Type B pancreatic cell (in vitro differentiated cells): ENCODE measurements around the gene KRT71. TPM values are rescaled to one million over a fixed set of nuclear protein-coding genes. Genes with fewer than 3 reads are reported as not detected.

Experiments
- DNase-seq: peaks from one replicate; pipeline ENCODE4 v3.0.0; 2021; ENCODE audit warnings: mixed read lengths; ENCODE audit not compliant: unreplicated experiment; ENCODE audit errors: extremely low spot score
- H3K27ac Mint-ChIP-seq: 2 replicates; pipeline ENCODE4 v1.8.0; 2021; ENCODE audit warnings: mild to moderate bottlenecking, mixed read lengths
- H3K27me3 Mint-ChIP-seq: 2 replicates; pipeline ENCODE4 v1.8.0; 2021; ENCODE audit warnings: mixed read lengths
- H3K36me3 Mint-ChIP-seq: 2 replicates; pipeline ENCODE4 v1.8.0; 2021; ENCODE audit warnings: mixed read lengths
- H3K4me1 Mint-ChIP-seq: one replicate; pipeline ENCODE4 v1.8.0; 2021; ENCODE audit warnings: mixed read lengths; ENCODE audit not compliant: unreplicated experiment
- H3K4me3 Mint-ChIP-seq: 2 replicates; pipeline ENCODE4 v1.8.0; 2021; ENCODE audit warnings: mild to moderate bottlenecking, mixed read lengths
- H3K9me3 Mint-ChIP-seq: 2 replicates; pipeline ENCODE4 v1.8.0; 2021; ENCODE audit warnings: mixed read lengths
- total RNA-seq: library from RNA; stranded (reverse); gene quantifications from 2 replicates; pipeline ENCODE4 v1.2.1, GENCODE V29; 2021; ENCODE audit warnings: low replicate concordance
- TF ChIP-seq, protein P1 (sequence below): fragments of 200-600 bp; sonication (generic); conservative IDR thresholded peaks from 2 replicates; pipeline ENCODE4 v1.5.0; 2021; ENCODE audit warnings: antibody characterized with exemption, mild to moderate bottlenecking

KRT71 gene
- total RNA-seq, 1 donor from 2014 or later = not detected

DNA sequence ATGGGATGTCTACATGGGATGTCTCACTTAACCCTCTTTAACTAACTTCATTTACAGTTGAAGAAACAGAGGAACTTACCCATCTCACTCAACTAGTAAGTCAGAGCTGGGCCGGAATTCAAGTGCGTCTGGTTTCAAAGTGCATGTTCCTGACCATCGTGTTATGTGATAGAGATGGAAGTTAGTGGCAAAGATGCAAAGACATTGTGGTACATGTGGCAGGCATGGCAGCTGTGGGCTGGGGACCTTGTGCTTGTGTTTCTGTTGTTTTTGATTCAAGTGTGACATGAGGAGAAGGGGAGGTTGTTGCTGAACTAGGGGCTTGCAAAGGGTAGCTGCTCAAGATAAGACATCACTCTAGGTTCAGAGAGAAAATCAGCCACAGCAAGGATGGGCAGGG, 23.0 kb upstream of the KRT71 start:
- no peak for DNase-seq
- no peak overlapping the region for H3K4me3 Mint-ChIP-seq
- no peaks in the 10 kb centered on the region for H3K9me3 Mint-ChIP-seq
- peaks cover 12% of the 10 kb centered on the region for H3K4me1 Mint-ChIP-seq
- no peaks in the 10 kb centered on the region for H3K36me3 Mint-ChIP-seq
- peaks cover 18% of the 10 kb centered on the region for H3K27me3 Mint-ChIP-seq
- TF ChIP-seq, protein P1, sequence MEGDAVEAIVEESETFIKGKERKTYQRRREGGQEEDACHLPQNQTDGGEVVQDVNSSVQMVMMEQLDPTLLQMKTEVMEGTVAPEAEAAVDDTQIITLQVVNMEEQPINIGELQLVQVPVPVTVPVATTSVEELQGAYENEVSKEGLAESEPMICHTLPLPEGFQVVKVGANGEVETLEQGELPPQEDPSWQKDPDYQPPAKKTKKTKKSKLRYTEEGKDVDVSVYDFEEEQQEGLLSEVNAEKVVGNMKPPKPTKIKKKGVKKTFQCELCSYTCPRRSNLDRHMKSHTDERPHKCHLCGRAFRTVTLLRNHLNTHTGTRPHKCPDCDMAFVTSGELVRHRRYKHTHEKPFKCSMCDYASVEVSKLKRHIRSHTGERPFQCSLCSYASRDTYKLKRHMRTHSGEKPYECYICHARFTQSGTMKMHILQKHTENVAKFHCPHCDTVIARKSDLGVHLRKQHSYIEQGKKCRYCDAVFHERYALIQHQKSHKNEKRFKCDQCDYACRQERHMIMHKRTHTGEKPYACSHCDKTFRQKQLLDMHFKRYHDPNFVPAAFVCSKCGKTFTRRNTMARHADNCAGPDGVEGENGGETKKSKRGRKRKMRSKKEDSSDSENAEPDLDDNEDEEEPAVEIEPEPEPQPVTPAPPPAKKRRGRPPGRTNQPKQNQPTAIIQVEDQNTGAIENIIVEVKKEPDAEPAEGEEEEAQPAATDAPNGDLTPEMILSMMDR = no peak
- H3K27ac Mint-ChIP-seq = peak overlapping the region; percentile 9

DNA sequence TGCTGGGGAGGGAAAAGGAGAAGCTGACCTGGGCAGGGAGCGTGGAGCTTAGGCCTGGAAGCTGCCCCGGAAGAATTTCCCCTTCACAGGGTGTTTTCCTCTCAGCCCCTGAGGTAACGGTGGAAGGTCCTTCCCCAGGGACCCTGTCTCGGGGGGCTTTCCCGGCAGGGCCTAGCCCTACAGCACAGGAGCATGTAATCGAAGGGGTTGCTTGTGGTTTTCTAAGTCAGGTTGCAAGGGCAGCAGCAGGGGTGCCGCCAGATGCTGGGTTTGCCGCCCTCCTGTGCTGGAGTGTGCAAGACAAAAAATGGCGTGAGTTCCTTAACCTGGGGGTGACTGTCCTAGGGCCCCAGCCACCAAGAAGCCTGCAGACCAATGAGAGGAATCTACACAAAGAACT, 22.3 kb upstream of the KRT71 start:
- Mint-ChIP-seq H3K9me3 (no peaks in the 10 kb centered on the region), H3K27me3 (peaks cover 25% of the 10 kb centered on the region), H3K4me3 (no peak overlapping the region), H3K27ac (no peak overlapping the region), H3K36me3 (no peaks in the 10 kb centered on the region), H3K4me1 (peaks cover 5% of the 10 kb centered on the region)
- no peak for DNase-seq
- TF ChIP-seq, protein P1 = no peak

DNA sequence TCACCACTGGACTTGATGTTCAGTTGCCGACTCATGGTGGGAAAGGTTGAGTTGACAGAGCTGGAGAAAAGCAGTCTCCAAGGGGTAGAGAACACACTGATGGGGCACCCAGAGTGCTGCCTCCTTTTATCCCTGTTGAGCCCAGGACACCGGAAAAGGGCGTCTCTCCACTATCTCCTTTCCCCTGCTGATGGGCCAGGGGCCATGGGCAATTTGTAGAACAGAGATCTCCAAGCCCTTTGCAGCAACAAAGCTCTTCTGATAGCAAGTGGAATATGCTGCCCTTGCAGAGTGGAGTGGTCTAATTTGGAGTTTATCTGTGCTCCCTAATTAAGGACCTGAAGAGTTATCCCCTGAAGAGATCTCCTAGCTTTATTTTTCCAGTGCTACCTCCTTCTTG, 20.8 kb upstream of the KRT71 start, which contains the start of gene KRT74:
Gene KRT74 (minus strand): TSS at position 101 of the 400 bp plus-strand sequence. CDS start 66 bp downstream, at position 35.
- Mint-ChIP-seq H3K9me3 (no peaks in the 10 kb centered on the region), H3K4me1 (no peaks in the 10 kb centered on the region), H3K27ac (no peak within 1 kb of the TSS), H3K36me3 (no peaks in the 10 kb centered on the region), H3K4me3 (no peak within 1 kb of the TSS), H3K27me3 (peaks cover 29% of the 10 kb centered on the region)
- TF ChIP-seq, protein P1 = no peak
- DNase-seq = no peak

DNA sequence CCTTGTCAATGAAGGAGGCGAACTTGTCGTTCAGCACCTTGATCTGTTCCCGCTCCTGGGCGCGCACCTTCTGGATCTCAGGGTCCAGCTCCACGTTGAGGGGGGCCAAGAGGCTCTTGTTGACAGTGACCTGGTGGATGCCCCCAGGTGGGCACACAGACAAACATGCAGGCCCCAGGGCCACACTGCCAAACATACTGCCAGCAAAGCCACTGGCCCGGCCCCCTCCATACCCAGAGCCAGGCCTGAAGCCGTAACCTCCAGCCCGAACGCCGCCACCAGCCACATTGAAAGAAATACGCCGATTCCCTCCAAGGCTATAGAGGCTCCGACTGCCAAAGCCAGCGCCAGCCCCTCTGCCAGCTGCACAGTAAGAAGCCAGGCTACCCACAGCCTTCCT, 20.4 kb upstream of the KRT71 start:
- TF ChIP-seq, protein P1 = no peak
- no peak for DNase-seq
- Mint-ChIP-seq H3K27me3 (peaks cover 33% of the 10 kb centered on the region), H3K4me1 (no peaks in the 10 kb centered on the region), H3K9me3 (no peaks in the 10 kb centered on the region), H3K27ac (no peak overlapping the region), H3K4me3 (no peak overlapping the region), H3K36me3 (no peaks in the 10 kb centered on the region)

DNA sequence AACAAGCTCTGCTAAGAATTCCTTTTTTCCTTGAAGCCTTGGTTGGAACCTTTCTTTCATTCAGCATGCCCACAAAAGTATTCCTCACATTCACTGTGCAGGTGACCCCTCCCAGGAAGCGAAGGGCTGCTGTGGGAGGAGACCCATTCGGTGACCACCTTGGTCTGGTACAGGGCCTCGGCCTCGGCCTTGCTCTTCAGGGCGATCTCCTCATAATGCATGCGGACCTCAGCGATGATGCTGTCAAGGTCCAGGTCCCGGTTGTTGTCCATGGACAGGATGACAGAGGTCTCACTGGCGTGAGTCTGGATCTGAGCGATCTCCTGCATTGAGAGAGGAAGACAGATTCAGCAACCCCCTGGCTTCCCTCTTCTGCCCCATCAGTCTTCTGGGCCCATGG, 17.6 kb upstream of the KRT71 start:
- Mint-ChIP-seq H3K27me3 (peaks cover 46% of the 10 kb centered on the region), H3K4me3 (no peak overlapping the region), H3K36me3 (no peaks in the 10 kb centered on the region)

More for the DNA sequence above, 17.6 kb upstream of the KRT71 start:
- DNase-seq = no peak
- Mint-ChIP-seq H3K9me3 (no peaks in the 10 kb centered on the region), H3K4me1 (no peaks in the 10 kb centered on the region), H3K27ac (no peak overlapping the region)
- TF ChIP-seq, protein P1 = no peak
